SJSA1 (cell line): Measurements from ENCODE around the gene TLK1. TPM values are rescaled to one million over a fixed set of nuclear protein-coding genes. Genes with fewer than 3 reads are reported as not detected.
"Not testable (repeated sequence)": the region's sequence is repeated elsewhere in the genome, so short reads cannot be mapped to it uniquely, and the experiment has no call there.

Experiments
- DNase-seq, 2 experiments: peaks; one replicate each; pipeline ENCODE4 v3.0.0-alpha.2; 2015 to 2020; ENCODE audit warnings: low spot score in 2 of 2, low read depth in 1 of 2
- H3K27ac ChIP-seq: fragments of 250-450 bp; sonication (Bioruptor Pico); 2 replicates; pipeline ENCODE4 v1.5.1; 2020; ENCODE audit warnings: mild to moderate bottlenecking, moderate library complexity
- H3K27me3 ChIP-seq: fragments of 250-450 bp; sonication (Bioruptor Pico); replicated peaks from 2 replicates; pipeline ENCODE4 v1.5.1; 2020; ENCODE audit warnings: mild to moderate bottlenecking, moderate library complexity
- H3K36me3 ChIP-seq: fragments of 250-450 bp; sonication (Bioruptor Pico); 2 replicates; pipeline ENCODE4 v1.5.1; 2020; ENCODE audit warnings: mild to moderate bottlenecking
- H3K4me1 ChIP-seq: fragments of 250-450 bp; sonication (Bioruptor Pico); replicated peaks from 2 replicates; pipeline ENCODE4 v1.6.1; 2021; ENCODE audit warnings: mild to moderate bottlenecking
- H3K4me3 ChIP-seq: fragments of 250-450 bp; sonication (Bioruptor Pico); 2 replicates; pipeline ENCODE4 v1.5.1; 2020; ENCODE audit warnings: mild to moderate bottlenecking
- H3K9me3 ChIP-seq: fragments of 250-450 bp; sonication (Bioruptor Pico); replicated peaks from 2 replicates; pipeline ENCODE4 v1.5.1; 2020; ENCODE audit warnings: mild to moderate bottlenecking
- total RNA-seq: library from RNA; depleted of rRNA; stranded (reverse); fragments of >200 nt; shearing (Covaris generic); gene quantifications from 2 replicates; pipeline ENCODE4 v1.2.3, GENCODE V29; 2014

The TLK1 gene
- total RNA-seq, 1 experiment from 2014 or later: 20.4 TPM

DNA sequence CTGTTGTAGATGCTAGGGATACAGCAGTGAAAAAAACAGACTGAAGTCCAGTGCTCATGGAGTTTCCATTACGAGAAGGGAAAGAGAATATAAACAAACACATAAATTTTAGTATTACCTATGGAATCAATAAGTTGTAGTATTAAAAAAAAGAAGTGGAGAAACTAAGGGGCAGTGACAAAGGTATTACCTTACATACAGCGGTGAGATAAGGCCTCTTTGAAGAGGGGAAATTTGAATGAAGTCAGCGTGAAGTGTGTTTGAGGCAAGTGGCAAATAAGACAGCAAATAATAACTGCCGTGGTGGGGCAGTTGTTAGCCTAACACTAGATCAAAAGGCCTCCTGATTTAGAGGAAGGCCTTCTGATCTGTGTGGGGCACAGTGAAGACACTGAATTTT is 57.9 kb downstream of the TLK1 start:
- H3K36me3 ChIP-seq: peaks cover 21% of the 10 kb centered on the region
- peaks cover 2% of the 10 kb centered on the region for H3K9me3 ChIP-seq
- H3K27ac ChIP-seq: no peak overlapping the region
- DNase-seq: no peak
- H3K4me3 ChIP-seq: no peak overlapping the region
- H3K27me3 ChIP-seq: no peaks in the 10 kb centered on the region
- peaks cover 13% of the 10 kb centered on the region for H3K4me1 ChIP-seq

DNA sequence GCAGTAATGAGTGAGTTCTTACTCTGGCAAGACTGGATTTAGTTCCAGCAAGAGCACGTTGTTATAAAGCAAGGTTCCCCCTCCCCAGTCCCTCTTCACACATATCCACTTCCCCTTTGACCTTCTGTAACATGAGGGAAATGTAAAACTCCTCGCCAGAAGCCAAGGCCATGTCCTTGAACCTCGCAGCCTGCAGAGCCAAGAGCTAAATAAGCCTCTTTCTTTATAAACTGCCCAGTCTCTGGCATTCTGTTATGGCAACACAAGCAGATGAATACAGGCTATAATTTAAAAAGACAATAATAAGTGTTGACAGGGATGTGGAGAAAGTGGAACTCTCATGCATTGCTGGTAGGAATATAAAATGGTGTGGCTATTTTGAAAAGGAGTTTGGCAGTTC is 60.3 kb downstream of the TLK1 start:
- Histone ChIP-seq H3K27ac (no peak overlapping the region), H3K27me3 (no peaks in the 10 kb centered on the region), H3K36me3 (peaks cover 16% of the 10 kb centered on the region), H3K4me1 (peaks cover 13% of the 10 kb centered on the region), H3K4me3 (no peak overlapping the region), H3K9me3 (peaks cover 2% of the 10 kb centered on the region)
- DNase-seq: no peak

DNA sequence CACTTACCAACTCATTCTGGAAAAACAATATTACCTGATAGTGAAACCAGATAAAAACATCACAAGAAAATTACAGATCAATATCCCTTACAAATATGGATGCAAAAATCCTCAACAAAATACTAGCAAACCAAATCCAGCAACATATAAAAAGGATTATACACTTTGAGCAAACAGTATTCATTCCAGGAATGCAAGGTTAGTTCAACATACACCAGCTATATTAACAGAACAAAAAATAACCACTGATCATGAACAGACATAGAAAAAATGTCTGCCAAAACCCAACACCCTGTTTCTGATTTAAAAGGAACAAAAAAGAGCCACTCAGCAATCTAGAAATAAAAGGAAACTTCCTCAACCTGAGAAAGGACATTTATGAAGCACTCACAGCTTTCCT is 62.1 kb downstream of the TLK1 start:
- peaks cover 2% of the 10 kb centered on the region for H3K9me3 ChIP-seq
- peaks cover 16% of the 10 kb centered on the region for H3K36me3 ChIP-seq
- DNase-seq: no peak
- H3K27me3 ChIP-seq: no peaks in the 10 kb centered on the region
- no peak overlapping the region for H3K4me3 ChIP-seq
- H3K27ac ChIP-seq: no peak overlapping the region
- peaks cover 8% of the 10 kb centered on the region for H3K4me1 ChIP-seq

DNA sequence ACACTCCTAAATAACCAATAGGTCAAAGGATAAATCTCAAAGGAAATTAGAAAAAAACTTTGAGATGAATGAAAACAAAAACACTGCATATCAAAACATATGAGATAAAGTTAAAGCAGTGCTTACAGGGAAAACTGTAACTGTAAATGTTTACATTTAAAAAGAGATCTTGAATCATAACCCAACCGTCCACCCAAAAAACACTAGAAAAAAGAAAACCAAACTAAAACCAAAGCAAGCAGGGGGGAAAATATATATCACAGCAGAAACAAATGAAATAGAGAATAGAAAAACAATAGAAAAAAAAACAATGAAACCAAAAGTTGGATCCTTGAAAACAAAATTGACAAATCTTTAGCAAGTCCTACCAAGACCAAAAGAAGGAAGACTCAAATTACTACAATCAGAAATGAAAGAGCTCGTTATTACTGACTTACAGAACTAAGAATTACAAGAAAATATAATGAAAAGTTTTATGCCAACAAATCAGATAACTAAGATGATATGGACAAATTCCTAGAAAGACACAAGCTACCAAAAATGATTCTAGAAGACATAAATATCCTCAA is 65.6 kb downstream of the TLK1 start:
- no peaks in the 10 kb centered on the region for H3K27me3 ChIP-seq
- no peaks in the 10 kb centered on the region; the same call in none of the 2 replicates for H3K9me3 ChIP-seq
- peaks cover 16% of the 10 kb centered on the region for H3K36me3 ChIP-seq
- no peak overlapping the region for H3K4me3 ChIP-seq
- no peaks in the 10 kb centered on the region for H3K4me1 ChIP-seq
- H3K27ac ChIP-seq: no peak overlapping the region
- DNase-seq: no peak

DNA sequence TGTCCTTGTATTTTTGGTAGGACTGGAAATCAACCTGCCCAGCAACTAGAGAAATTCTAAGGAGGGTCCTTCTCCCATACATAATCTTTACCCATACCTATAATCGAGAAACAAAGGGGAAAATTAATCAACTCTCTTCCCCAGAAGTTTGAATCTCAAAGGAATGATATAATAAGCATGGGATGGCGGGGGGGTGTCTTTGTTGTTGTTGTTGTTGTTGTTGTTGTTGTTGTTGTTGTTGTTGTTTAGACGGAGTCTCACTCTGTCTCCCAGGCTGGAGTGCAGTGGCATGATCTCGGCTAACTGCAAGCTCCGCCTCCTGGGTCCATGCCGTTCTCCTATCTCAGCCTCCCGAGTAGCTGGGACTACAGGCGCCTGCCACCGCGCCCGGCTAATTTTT is 69.2 kb downstream of the TLK1 start:
- H3K9me3 ChIP-seq, H3K27me3 ChIP-seq, H3K27ac ChIP-seq, H3K4me3 ChIP-seq, H3K4me1 ChIP-seq, H3K36me3 ChIP-seq, DNase-seq: not testable (repeated sequence)

DNA sequence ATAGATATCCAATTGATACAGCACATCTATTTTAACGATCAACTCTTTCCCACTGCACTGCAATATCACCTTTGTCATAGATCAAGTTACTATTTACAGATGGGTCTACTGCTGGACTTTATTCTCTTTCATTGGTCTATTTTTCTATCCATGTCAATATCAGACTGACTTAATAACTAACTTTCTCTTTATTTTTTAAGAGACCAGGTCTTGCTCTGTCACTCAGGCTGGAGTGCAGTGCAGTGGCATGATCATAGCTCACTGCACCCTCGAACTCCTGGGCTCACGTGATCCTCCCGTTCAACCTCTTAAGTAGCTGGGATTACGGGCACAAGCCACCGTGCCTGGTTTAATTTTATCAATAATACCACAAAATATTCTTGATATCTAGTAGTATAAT is 71.2 kb downstream of the TLK1 start:
- no peak for DNase-seq
- no peak overlapping the region for H3K27ac ChIP-seq
- no peaks in the 10 kb centered on the region for H3K9me3 ChIP-seq
- H3K4me3 ChIP-seq: no peak overlapping the region
- no peaks in the 10 kb centered on the region for H3K27me3 ChIP-seq
- peaks cover 9% of the 10 kb centered on the region for H3K36me3 ChIP-seq
- H3K4me1 ChIP-seq: peaks cover 7% of the 10 kb centered on the region; the same call in 1 of the 2 replicates

DNA sequence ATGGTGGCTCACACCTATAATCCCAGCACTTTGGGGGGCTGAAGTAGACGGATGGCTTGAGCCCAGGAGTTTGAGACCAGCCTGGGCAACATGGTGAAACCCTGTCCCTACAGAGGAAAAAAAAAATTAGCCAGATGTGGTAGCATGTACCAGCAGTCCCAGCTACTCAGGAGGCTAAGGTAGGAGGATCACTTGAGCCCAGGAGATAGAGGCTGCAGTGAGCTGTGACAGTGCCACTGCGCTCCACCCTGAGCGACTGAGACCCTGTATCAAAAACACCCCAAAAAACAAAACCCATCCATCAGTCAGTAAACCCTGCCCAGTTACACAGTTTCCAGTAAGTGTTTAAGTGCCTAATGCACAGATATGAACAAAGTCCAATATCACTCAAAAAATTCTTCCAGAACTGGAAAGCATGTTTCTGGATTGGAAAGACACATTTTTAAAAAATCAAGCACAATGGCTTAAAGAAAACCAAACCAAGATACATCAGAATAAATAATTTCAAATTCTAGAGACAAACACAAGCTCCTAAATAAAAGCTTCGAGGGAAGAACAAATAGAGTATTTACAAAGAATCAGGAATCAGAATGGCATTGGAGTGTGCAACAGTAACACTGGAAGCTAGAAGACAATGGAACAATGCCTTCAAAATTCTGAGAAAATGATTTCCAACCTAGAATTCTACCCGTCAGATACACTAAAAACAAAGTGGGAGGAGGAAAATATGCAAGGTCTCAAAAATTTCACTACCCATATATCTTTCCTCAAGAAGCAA is 72.4 kb downstream of the TLK1 start:
- Histone ChIP-seq H3K9me3 (no peaks in the 10 kb centered on the region), H3K4me1 (peaks cover 7% of the 10 kb centered on the region; the same call in 1 of the 2 replicates), H3K27ac (no peak overlapping the region), H3K4me3 (no peak overlapping the region), H3K27me3 (no peaks in the 10 kb centered on the region), H3K36me3 (peaks cover 9% of the 10 kb centered on the region)
- DNase-seq: no peak

DNA sequence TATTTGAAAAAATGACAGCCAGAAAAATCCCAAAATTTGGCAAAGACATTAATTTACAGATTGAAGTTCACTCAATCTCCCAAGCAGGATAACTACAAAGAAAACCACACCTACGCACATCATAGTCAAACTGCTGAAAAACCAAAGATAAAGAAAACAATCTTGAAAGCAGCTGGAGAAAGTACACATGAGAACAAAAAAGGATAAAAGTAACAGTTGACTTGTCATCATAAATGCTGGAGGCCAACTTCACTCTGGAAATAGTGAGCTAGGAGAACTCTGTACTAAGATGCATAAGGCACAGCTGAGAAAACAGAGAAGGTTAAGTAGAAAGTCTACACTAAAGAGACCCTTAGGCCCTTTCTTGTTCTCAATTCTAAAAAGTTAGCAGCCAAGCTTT is 73.1 kb downstream of the TLK1 start:
- Histone ChIP-seq H3K9me3 (no peaks in the 10 kb centered on the region), H3K27me3 (no peaks in the 10 kb centered on the region), H3K4me3 (no peak overlapping the region), H3K27ac (no peak overlapping the region), H3K36me3 (peaks cover 9% of the 10 kb centered on the region), H3K4me1 (peaks cover 7% of the 10 kb centered on the region; the same call in 1 of the 2 replicates)
- no peak for DNase-seq

DNA sequence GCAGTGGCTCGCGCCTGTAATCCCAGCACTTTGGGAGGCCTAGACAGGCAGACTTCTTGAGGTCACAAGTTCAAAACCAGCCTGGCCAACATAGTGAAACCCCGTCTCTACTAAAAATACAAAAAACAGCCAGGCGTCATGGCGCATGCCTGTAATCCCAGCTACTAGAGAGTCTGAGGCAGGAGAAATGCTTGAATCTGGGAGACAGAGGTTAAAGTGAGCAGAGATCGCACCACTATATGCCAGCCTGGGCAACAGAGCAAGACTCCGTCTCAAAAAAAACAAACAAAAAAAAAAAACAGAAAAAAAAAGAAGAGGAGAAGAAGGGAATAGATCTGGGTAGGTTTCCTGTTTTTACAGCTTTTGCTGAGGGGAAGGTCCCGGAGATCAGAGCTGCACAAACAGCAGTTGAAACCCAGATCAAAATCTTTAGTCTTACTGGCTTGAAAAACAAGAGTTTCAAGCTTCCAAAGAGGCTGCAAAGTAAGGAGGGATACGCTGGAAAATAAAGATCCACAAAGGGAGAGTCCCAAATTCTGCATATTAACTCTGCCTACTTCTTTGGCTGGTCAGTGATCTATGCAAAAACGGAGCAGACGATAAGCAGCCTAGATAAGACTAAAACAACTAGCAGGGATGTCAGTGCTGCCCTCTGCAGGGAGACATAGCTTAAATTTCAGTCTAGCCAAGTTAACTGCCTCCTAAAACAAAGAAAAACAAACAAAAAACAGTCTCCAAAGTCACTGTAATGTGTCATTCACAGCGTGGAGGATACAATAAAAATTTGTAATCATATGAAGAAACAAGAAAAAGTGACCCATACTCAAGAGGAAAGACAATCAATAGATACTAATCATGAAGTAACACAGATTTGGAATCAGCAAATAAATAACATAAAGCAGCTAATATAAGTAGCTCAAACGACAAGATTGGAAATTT is 74.1 kb downstream of the TLK1 start:
- no peaks in the 10 kb centered on the region for H3K27me3 ChIP-seq
- peaks cover 7% of the 10 kb centered on the region; the same call in 1 of the 2 replicates for H3K4me1 ChIP-seq
- H3K4me3 ChIP-seq: no peak overlapping the region
- DNase-seq: peak; percentile 55 to 64
- no peak overlapping the region for H3K27ac ChIP-seq
- H3K36me3 ChIP-seq: peaks cover 14% of the 10 kb centered on the region
- H3K9me3 ChIP-seq: no peaks in the 10 kb centered on the region

DNA sequence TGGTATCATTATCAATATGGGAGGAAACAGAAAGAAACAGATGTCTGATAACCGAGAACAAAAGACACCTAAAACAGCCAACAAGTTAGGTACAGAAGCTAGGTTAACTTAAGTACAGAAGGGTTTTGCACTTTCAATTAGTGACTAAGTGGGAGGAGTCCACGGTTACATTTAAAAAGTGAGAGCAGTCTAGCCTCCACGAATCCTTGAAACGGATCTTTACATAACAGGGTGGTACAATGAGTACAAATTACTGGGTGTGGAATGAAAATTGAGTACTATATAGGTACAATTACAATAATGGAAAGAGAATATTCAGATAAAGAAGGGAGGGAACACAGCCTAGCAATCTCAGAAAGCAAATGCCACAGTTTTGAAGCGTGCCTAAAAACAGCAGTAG is 76.6 kb downstream of the TLK1 start:
- Histone ChIP-seq H3K4me1 (peaks cover 7% of the 10 kb centered on the region; the same call in 1 of the 2 replicates), H3K27ac (no peak overlapping the region), H3K9me3 (no peaks in the 10 kb centered on the region), H3K36me3 (peaks cover 10% of the 10 kb centered on the region; the same call in 1 of the 2 replicates), H3K27me3 (no peaks in the 10 kb centered on the region), H3K4me3 (no peak overlapping the region)
- DNase-seq: no peak

DNA sequence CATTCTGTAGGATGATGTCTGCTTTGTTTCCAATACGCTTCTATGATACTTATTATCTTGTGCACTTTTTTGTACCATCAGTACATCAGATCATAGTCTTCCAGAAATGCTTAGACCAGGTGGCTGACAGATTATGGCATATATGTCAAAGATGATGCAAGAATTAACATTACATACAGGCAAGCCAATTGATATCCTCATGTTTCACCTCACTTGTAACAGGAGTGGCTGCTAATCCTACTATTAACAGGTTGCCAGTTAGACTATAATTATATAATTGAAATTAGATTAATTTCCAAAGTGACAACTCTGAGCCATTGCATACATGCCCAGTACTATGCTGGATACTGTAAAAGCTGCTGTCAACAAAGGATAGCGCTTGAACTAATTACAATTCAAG is 77.2 kb downstream of the TLK1 start:
- H3K4me1 ChIP-seq: peaks cover 7% of the 10 kb centered on the region; the same call in 1 of the 2 replicates
- DNase-seq: no peak
- peaks cover 17% of the 10 kb centered on the region for H3K36me3 ChIP-seq
- no peak overlapping the region for H3K27ac ChIP-seq
- H3K4me3 ChIP-seq: no peak overlapping the region
- H3K27me3 ChIP-seq: no peaks in the 10 kb centered on the region
- H3K9me3 ChIP-seq: no peaks in the 10 kb centered on the region

DNA sequence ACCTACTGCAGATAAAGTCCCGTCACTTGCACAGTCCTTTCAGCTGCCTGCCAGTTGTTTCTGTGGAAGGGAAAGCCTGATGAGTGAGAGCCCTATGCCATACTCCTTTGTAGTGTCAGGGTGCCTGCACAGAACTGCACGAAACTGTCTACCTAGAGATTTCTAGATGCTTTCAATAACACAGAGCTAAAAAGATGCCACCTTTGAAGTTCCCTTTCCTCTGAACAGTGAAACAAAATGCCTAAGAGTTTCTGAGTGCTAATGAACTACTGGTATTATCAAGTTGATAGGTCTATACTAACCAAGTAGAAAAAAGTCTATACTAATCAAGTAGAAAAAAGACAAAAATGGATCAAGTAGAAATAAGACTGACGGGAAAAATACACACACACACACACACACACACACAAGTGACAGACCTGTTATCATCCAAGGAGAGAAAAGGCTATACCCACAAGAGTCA is 79.0 kb downstream of the TLK1 start:
- Histone ChIP-seq H3K9me3 (no peaks in the 10 kb centered on the region), H3K4me3 (no peak overlapping the region), H3K27ac (no peak overlapping the region), H3K27me3 (no peaks in the 10 kb centered on the region), H3K36me3 (peaks cover 21% of the 10 kb centered on the region), H3K4me1 (peaks cover 1% of the 10 kb centered on the region; the same call in 1 of the 2 replicates)
- no peak for DNase-seq

DNA sequence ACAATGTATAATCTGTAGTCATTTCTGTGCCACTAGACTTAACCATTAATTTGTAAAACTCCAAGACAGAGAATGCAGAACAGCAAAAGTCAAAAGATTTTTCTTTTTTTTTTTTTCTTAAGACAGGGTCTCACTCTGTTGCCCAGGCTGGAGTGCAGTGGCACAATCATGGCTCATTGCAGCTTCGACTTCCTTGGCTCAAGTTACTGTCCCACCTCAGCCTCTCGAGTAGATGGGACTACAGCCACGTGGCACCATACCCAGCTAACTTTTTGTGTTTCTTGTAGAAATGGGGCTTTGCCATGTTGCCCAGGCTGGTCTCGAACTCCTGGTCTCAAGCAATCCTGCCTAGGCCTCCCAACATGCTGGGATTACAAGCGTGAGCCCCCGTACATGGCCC is 80.1 kb downstream of the TLK1 start:
- no peaks in the 10 kb centered on the region for H3K27me3 ChIP-seq
- H3K27ac ChIP-seq: no peak overlapping the region
- no peaks in the 10 kb centered on the region for H3K4me1 ChIP-seq
- H3K4me3 ChIP-seq: no peak overlapping the region
- H3K9me3 ChIP-seq: no peaks in the 10 kb centered on the region
- H3K36me3 ChIP-seq: peaks cover 21% of the 10 kb centered on the region
- DNase-seq: no peak
